K562 (cell line): ENCODE results near the gene ZP3. TPM values are rescaled to one million over a fixed set of nuclear protein-coding genes. Genes with fewer than 3 reads are reported as not detected.

Source experiments
- ARID1B ChIP-seq: fragments of 450-650 bp; IDR thresholded peaks from 2 replicates; pipeline ENCODE4 v1.6.1; 2016; ENCODE audit warnings: antibody characterized with exemption, mild to moderate bottlenecking, inconsistent platforms
- BRD4 ChIP-seq: fragments of 200-600 bp; sonication (generic); IDR thresholded peaks from 2 replicates; pipeline ENCODE4 v1.6.1; 2017; ENCODE audit warnings: inconsistent platforms
- CBX1 ChIP-seq: sonication (generic); IDR thresholded peaks from 2 replicates; pipeline ENCODE4 v1.6.1; 2016; ENCODE audit warnings: antibody characterized with exemption, low read depth, mild to moderate bottlenecking
- CBX2 ChIP-seq: fragments of 200-600 bp; sonication (generic); IDR thresholded peaks from one replicate; pipeline ENCODE4 v1.6.1; 2012; ENCODE audit warnings: mild to moderate bottlenecking, low read length, inconsistent platforms; ENCODE audit not compliant: insufficient read depth, poor library complexity, severe bottlenecking
- KLF16 ChIP-seq: IDR thresholded peaks from 2 replicates; pipeline ENCODE4 v1.6.1; 2016; ENCODE audit warnings: antibody characterized with exemption
- LEF1 ChIP-seq: fragments of 450-650 bp; IDR thresholded peaks from 2 replicates; pipeline ENCODE4 v1.6.1; 2016; ENCODE audit warnings: mild to moderate bottlenecking
- SIN3B ChIP-seq: fragments of 450-650 bp; IDR thresholded peaks from 2 replicates; pipeline ENCODE4 v1.6.1; 2017; ENCODE audit warnings: low read depth, mild to moderate bottlenecking, moderate library complexity
- SLC30A9 ChIP-seq: fragments of 250-450 bp; sonication (Bioruptor Pico); IDR thresholded peaks from 2 replicates; pipeline ENCODE4 v1.8.0; 2022; ENCODE audit warnings: mild to moderate bottlenecking, moderate library complexity
- SP1 ChIP-seq: sonication (generic); formaldehyde crosslinking; IDR thresholded peaks from 2 replicates; pipeline ENCODE4 v1.8.1; 2022; ENCODE audit warnings: mild to moderate bottlenecking, missing genetic modification reagents
- SREBF1 ChIP-seq: fragments of 150-350 bp; IDR thresholded peaks from 2 replicates; pipeline ENCODE4 v1.6.1; 2014; ENCODE audit warnings: antibody characterized with exemption, low read depth, low read length, borderline replicate concordance
- STAG1 ChIP-seq: sonication (generic); formaldehyde crosslinking; IDR thresholded peaks from 2 replicates; pipeline ENCODE4 v1.5.0; 2020; ENCODE audit warnings: missing genetic modification reagents, borderline replicate concordance
- SUPT5H ChIP-seq: fragments of 450-650 bp; IDR thresholded peaks from 2 replicates; pipeline ENCODE4 v1.6.1; 2016
- TRIM24 ChIP-seq, 2 experiments: fragments of 450-650 bp; IDR thresholded peaks; 2 replicates each; pipeline ENCODE4 v1.6.1; 2016
- ZNF586 ChIP-seq: fragments of 450-650 bp; formaldehyde crosslinking; conservative IDR thresholded peaks from 2 replicates; pipeline ENCODE4 v1.4.0; 2020; ENCODE audit warnings: mild to moderate bottlenecking, moderate library complexity
- ZNF668 ChIP-seq: fragments of 250-450 bp; sonication (Bioruptor Pico); IDR thresholded peaks from 2 replicates; pipeline ENCODE4 v1.8.0; 2022; ENCODE audit warnings: mild to moderate bottlenecking, inconsistent platforms
- ZNF766 ChIP-seq: fragments of 200-800 bp; sonication (Bioruptor generic); conservative IDR thresholded peaks from 2 replicates; pipeline ENCODE4 v1.6.1; 2016; ENCODE audit warnings: missing genetic modification characterization, missing compliant biosample characterization
- polyA plus RNA-seq, 8 experiments: library from polyadenylated mRNA; depleted of rRNA in 4 of 8; stranded (reverse) in 5 of 8; unstranded in 3 of 8; fragments of >200 nt; fragmentation: Nextera tagmentation in 2 of 8; fragmentation: Illumina TruSeq in 1 of 8; extraction: Ambion mirVana in 2 of 8; extraction: Trizol in 1 of 8; gene quantifications; 2 replicates each; pipeline versions ENCODE4 v1.2.1 to v1.2.3, GENCODE V29; 2011 to 2014; ENCODE audit warnings: inconsistent platforms in 1 of 8, missing spikeins in 1 of 8
- total RNA-seq, 7 experiments: library from RNA; depleted of rRNA in 6 of 7; stranded (reverse); fragments of >200 nt in 6 of 7; fragmentation: Illumina TruSeq in 2 of 7; extraction: Trizol in 2 of 7; gene quantifications; 2 replicates each; pipeline versions ENCODE4 v1.2.1 to v1.2.3, GENCODE V29; 2011 to 2021; ENCODE audit warnings: low replicate concordance in 1 of 7
- TF ChIP-seq, protein P1 (sequence below): IDR thresholded peaks from 3 replicates; pipeline ENCODE4 v1.6.1; 2011; ENCODE audit warnings: borderline replicate concordance, mild to moderate bottlenecking; ENCODE audit not compliant: insufficient read length, insufficient read depth
- TF ChIP-seq, protein P2 (sequence below): sonication (generic); formaldehyde crosslinking; IDR thresholded peaks from 2 replicates; pipeline ENCODE4 v1.8.0; 2022; ENCODE audit warnings: mild to moderate bottlenecking, missing genetic modification reagents
- TF ChIP-seq, protein P3 (sequence below): fragments of 250-450 bp; sonication (Bioruptor Pico); IDR thresholded peaks from 2 replicates; pipeline ENCODE4 v1.8.0; 2022; ENCODE audit warnings: moderate library complexity, mild to moderate bottlenecking, inconsistent platforms

ZP3 gene
- total and polyA plus RNA-seq, 9 of the 15 experiments (the other 6 are each of a cell fraction or from before 2014, with no cell fraction given): 1.4 to 3.8 (median 2.4) TPM

DNA sequence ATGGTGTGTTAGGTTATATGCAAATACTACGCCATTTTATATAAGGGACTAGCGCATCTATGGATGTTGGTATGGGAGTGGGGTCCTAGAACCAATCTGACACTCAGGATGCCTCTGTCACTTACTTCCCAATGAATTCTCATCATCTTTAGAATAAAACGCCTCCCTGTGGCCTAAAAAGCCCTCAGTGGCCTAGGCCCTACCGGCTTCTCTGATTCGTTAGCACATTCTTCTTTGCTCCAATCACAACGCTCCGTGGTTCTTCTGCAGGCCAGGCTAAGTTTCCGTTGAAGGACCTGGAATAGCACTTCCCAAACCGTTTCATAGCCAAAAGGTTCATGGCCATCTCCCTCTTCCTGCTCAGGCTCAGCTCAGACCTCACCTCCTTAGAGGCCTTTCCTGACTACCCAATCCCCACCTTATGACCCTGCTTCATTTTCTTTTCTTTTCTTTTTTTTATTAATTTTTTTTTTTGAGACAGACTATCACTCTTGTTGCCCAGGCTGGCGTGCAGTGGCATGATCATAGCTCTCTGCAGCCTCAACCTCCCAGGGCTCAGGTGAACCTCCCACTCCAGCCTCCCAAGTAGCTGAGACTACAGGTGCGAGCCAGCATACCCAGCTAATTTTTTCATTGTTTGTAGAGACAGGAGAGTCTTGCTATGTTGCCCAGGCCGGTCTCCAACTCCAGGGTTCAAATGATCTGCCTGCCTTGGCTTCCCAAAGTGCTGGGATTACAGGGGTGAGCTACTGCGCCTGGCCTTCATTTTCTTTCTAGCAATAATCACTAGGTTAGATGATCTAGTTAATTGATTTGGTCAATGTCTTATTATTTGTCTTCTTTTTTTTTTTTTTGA, 41.4 kb upstream of the ZP3 start (continued):
- TF ChIP-seq, protein P1, sequence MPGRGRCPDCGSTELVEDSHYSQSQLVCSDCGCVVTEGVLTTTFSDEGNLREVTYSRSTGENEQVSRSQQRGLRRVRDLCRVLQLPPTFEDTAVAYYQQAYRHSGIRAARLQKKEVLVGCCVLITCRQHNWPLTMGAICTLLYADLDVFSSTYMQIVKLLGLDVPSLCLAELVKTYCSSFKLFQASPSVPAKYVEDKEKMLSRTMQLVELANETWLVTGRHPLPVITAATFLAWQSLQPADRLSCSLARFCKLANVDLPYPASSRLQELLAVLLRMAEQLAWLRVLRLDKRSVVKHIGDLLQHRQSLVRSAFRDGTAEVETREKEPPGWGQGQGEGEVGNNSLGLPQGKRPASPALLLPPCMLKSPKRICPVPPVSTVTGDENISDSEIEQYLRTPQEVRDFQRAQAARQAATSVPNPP: no peak
- no peak for TF ChIP-seq STAG1 (CRISPR knock-in tag)
- TF ChIP-seq ZNF586: no peak
- no peak for TF ChIP-seq KLF16
- no peak for TF ChIP-seq ZNF668 (CRISPR knock-in tag)
- TF ChIP-seq ARID1B: no peak
- TF ChIP-seq SP1: no peak
- no peak for TF ChIP-seq CBX1
- TF ChIP-seq SUPT5H: peak; percentile 57
- no peak for TF ChIP-seq SREBF1
- TF ChIP-seq BRD4: no peak
- no peak for TF ChIP-seq SLC30A9
- TF ChIP-seq TRIM24 (IDR thresholded peaks at IDR 0.05): no peak
- TF ChIP-seq LEF1: no peak
- TF ChIP-seq, protein P2, sequence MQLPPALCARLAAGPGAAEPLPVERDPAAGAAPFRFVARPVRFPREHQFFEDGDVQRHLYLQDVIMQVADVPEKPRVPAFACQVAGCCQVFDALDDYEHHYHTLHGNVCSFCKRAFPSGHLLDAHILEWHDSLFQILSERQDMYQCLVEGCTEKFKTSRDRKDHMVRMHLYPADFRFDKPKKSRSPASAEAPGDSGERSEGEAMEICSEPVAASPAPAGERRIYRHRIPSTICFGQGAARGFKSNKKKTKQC: no peak
- TF ChIP-seq ZNF766 (CRISPR knock-in tag): no peak
- TF ChIP-seq CBX2: no peak
- no peak for TF ChIP-seq SIN3B
- TF ChIP-seq, protein P3, sequence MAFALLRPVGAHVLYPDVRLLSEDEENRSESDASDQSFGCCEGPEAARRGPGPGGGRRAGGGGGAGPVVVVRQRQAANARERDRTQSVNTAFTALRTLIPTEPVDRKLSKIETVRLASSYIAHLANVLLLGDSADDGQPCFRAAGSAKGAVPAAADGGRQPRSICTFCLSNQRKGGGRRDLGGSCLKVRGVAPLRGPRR (CRISPR knock-in tag): no peak
